DOHH2 (cell line): ENCODE measurements around the gene ERP29.
"Not testable (repeated sequence)": the region's sequence is repeated elsewhere in the genome, so short reads cannot be mapped to it uniquely, and the experiment has no call there.

Experiments used
- H3F3A ChIP-seq: fragments of 200-600 bp; sonication (generic), shearing (Covaris generic); 2 replicates; pipeline ENCODE4 v1.6.0; 2016; ENCODE audit warnings: antibody characterized with exemption, mild to moderate bottlenecking; ENCODE audit not compliant: control insufficient read depth, insufficient read depth
- H3K27ac ChIP-seq: fragments of 200-600 bp; sonication (generic); 2 replicates; pipeline ENCODE4 v1.5.1; 2014; ENCODE audit warnings: low read depth, mild to moderate bottlenecking, low read length, moderate library complexity
- H3K27me3 ChIP-seq: fragments of 200-600 bp; sonication (generic); 2 replicates; pipeline ENCODE4 v1.6.1; 2014; ENCODE audit warnings: mild to moderate bottlenecking, low read length, mixed read lengths; ENCODE audit not compliant: control insufficient read depth
- H3K36me3 ChIP-seq: fragments of 200-600 bp; sonication (generic); 2 replicates; pipeline ENCODE4 v1.6.1; 2014; ENCODE audit warnings: mild to moderate bottlenecking, low read length, moderate library complexity, mixed read lengths; ENCODE audit not compliant: control insufficient read depth
- H3K4me1 ChIP-seq: fragments of 200-600 bp; sonication (generic); 2 replicates; pipeline ENCODE4 v1.6.1; 2014; ENCODE audit warnings: mild to moderate bottlenecking, low read length, mixed read lengths; ENCODE audit not compliant: control insufficient read depth
- H3K4me2 ChIP-seq: fragments of 200-600 bp; sonication (generic); 2 replicates; pipeline ENCODE4 v1.6.0; 2014; ENCODE audit warnings: mild to moderate bottlenecking, low read length, moderate library complexity
- H3K4me3 ChIP-seq: fragments of 200-600 bp; sonication (generic); 2 replicates; pipeline ENCODE4 v1.5.1; 2014; ENCODE audit warnings: mild to moderate bottlenecking, low read length, mixed read lengths
- H3K79me2 ChIP-seq: fragments of 200-600 bp; sonication (generic); 2 replicates; pipeline ENCODE4 v1.6.1; 2014; ENCODE audit warnings: mild to moderate bottlenecking, low read length, mixed read lengths; ENCODE audit not compliant: control insufficient read depth
- H3K9me2 ChIP-seq: fragments of 200-600 bp; sonication (generic); replicated peaks from 2 replicates; pipeline ENCODE4 v1.6.1; 2014; ENCODE audit warnings: mild to moderate bottlenecking, low read length, mixed read lengths; ENCODE audit not compliant: control insufficient read depth
- H3K9me3 ChIP-seq: fragments of 200-600 bp; sonication (generic); 2 replicates; pipeline ENCODE4 v1.6.1; 2014; ENCODE audit warnings: antibody characterized with exemption, low read length, mixed read lengths; ENCODE audit not compliant: control insufficient read depth, insufficient read depth
- H4K20me1 ChIP-seq: fragments of 200-600 bp; sonication (generic); 2 replicates; pipeline ENCODE4 v1.6.0; 2014; ENCODE audit warnings: low read depth, mild to moderate bottlenecking, antibody characterized with exemption, low read length, moderate library complexity; ENCODE audit not compliant: control insufficient read depth, insufficient read depth
- EZH2phosphoT487 ChIP-seq: fragments of 200-600 bp; sonication (generic); IDR thresholded peaks from 2 replicates; pipeline ENCODE4 v1.6.1; 2017; ENCODE audit warnings: borderline replicate concordance, mild to moderate bottlenecking, antibody characterized with exemption, low read length, moderate library complexity, mixed read lengths
- TF ChIP-seq, protein P1 (sequence below): fragments of 200-600 bp; sonication (generic); IDR thresholded peaks from one replicate; pipeline ENCODE4 v1.5.1; 2014; ENCODE audit warnings: antibody characterized with exemption, mild to moderate bottlenecking, low read depth, low read length; ENCODE audit not compliant: poor library complexity, severe bottlenecking

The ERP29 gene

DNA sequence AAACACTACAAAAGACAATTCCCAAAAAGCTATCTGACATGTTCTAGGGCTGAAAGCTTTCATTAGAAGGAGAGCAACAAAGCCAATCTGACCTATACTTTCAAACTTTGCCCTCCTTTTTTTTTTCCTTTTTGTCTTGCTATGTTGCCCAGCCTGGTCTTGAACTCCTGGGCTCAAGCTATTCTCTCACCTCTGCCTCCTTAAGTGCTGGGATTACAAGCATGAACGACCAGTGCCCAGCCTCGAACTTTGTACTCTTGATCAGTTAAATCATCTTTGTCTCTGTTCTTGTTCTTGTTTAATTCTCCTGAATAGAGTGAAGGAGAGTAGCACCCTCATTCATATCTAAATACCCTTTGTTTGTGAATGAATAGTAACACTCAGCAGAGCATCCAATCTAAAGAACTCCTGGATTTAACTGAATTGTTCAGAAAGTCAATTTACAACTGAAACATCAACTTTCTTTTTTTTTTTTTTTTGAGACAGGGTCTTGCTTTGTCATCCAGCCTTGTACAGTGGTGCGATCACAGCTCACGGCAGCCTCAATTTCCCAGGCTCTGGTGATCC is 22.1 kb downstream of the ERP29 start:
- Histone ChIP-seq H4K20me1 (no peaks in the 10 kb centered on the region), H3K9me2 (no peaks in the 10 kb centered on the region), H3K27ac (no peak overlapping the region), H3K4me2 (no peak overlapping the region), H3K36me3 (peaks cover 81% of the 10 kb centered on the region), H3K4me1 (no peaks in the 10 kb centered on the region), H3K27me3 (no peaks in the 10 kb centered on the region), H3K9me3 (no peaks in the 10 kb centered on the region), H3K4me3 (no peak overlapping the region), H3K79me2 (no peaks in the 10 kb centered on the region), H3F3A (peaks cover 10% of the 10 kb centered on the region; the same call in 1 of the 2 replicates)
- TF ChIP-seq, protein P1, sequence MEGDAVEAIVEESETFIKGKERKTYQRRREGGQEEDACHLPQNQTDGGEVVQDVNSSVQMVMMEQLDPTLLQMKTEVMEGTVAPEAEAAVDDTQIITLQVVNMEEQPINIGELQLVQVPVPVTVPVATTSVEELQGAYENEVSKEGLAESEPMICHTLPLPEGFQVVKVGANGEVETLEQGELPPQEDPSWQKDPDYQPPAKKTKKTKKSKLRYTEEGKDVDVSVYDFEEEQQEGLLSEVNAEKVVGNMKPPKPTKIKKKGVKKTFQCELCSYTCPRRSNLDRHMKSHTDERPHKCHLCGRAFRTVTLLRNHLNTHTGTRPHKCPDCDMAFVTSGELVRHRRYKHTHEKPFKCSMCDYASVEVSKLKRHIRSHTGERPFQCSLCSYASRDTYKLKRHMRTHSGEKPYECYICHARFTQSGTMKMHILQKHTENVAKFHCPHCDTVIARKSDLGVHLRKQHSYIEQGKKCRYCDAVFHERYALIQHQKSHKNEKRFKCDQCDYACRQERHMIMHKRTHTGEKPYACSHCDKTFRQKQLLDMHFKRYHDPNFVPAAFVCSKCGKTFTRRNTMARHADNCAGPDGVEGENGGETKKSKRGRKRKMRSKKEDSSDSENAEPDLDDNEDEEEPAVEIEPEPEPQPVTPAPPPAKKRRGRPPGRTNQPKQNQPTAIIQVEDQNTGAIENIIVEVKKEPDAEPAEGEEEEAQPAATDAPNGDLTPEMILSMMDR = no peak
- TF ChIP-seq EZH2phosphoT487 = no peak

DNA sequence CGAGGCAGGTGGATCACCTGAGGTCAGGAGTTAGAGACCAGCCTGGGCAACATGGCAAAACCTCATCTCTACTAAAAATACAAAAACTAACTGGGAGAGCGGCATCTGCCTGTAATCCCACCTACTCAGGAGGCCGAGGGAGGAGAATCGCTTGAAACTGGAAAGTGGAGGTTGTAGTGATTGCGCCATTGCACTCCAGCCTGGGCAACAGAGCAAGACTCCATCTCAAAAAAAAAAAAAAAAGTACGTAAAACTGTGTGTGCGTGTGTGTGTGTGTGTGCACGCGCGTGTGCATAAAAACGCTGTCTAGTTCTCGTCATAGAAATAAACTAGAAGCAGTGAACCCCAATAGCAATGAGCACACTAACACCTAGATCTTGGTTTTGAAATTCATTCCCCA is 23.4 kb downstream of the ERP29 start:
- not testable (repeated sequence) for H3K79me2 ChIP-seq, H3K9me2 ChIP-seq, H3F3A ChIP-seq, H3K4me3 ChIP-seq, H3K9me3 ChIP-seq, H3K27me3 ChIP-seq, H3K4me2 ChIP-seq, H4K20me1 ChIP-seq, H3K27ac ChIP-seq, H3K4me1 ChIP-seq
- peaks cover 81% of the 10 kb centered on the region for H3K36me3 ChIP-seq

DNA sequence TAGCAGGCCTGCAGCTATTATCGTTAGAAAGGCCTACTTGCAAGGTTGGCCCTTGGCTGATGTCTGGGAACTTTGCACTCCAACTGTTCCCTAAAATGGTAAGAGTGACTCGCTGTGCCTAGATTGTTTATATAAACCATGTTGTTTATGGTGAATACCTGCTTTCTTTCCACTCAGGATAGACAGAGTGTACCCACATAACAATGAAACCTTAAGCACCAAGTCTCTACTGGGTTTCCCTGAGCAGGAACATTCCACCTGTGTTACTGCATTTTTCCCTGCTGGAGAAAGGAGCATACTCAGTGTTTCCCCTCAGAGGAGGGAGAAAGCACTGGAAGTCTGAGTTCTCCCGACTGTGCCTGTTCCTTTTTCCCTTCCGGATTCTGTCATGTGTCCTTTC is 32.8 kb downstream of the ERP29 start:
- Histone ChIP-seq H3K4me1 (peaks cover 7% of the 10 kb centered on the region), H4K20me1 (no peaks in the 10 kb centered on the region; the same call in 1 of the 2 replicates), H3K4me3 (no peak overlapping the region), H3K36me3 (peaks cover 89% of the 10 kb centered on the region), H3K27ac (no peak overlapping the region), H3K27me3 (no peaks in the 10 kb centered on the region), H3K9me2 (no peaks in the 10 kb centered on the region), H3K79me2 (peaks cover 4% of the 10 kb centered on the region; the same call in 1 of the 2 replicates), H3K4me2 (no peak overlapping the region), H3K9me3 (no peaks in the 10 kb centered on the region), H3F3A (peaks cover 11% of the 10 kb centered on the region)
- TF ChIP-seq, protein P1 = no peak
- no peak for TF ChIP-seq EZH2phosphoT487

DNA sequence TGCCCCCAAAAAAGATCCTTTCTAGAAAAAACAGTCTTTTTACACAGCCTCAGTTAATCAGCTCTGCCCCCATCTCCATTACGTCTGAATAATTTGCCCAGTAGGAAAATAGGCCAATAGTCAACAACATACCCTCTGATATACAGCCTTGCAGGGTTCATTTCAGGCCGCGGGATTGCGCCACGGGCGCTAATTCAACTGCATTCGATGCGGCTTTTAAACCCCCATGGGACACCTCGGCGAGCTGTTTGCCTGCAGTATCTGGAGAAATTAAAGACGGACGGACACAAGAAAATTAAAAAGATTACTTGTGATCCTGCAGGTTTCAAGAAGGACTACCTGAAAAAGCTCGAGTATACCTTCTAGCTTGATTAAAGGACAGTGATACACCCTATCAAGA is 36.1 kb downstream of the ERP29 start:
- Histone ChIP-seq H3K9me2 (no peaks in the 10 kb centered on the region), H3K9me3 (no peaks in the 10 kb centered on the region), H4K20me1 (no peaks in the 10 kb centered on the region; the same call in 1 of the 2 replicates), H3K4me2 (no peak overlapping the region), H3K4me3 (no peak overlapping the region), H3K36me3 (peaks cover 94% of the 10 kb centered on the region), H3K27ac (no peak overlapping the region), H3K27me3 (no peaks in the 10 kb centered on the region), H3K4me1 (peaks cover 7% of the 10 kb centered on the region), H3F3A (peaks cover 5% of the 10 kb centered on the region; the same call in 1 of the 2 replicates), H3K79me2 (peaks cover 6% of the 10 kb centered on the region; the same call in 1 of the 2 replicates)
- TF ChIP-seq, protein P1 = no peak
- TF ChIP-seq EZH2phosphoT487 = no peak
